Measurements from ENCODE around the gene ZYG11A. TPM values are rescaled to one million over a fixed set of nuclear protein-coding genes. Genes with fewer than 3 reads are reported as not detected.

The ZYG11A gene
- total RNA-seq, 1 experiment from 2014 or later, result 7.3 TPM

DNA sequence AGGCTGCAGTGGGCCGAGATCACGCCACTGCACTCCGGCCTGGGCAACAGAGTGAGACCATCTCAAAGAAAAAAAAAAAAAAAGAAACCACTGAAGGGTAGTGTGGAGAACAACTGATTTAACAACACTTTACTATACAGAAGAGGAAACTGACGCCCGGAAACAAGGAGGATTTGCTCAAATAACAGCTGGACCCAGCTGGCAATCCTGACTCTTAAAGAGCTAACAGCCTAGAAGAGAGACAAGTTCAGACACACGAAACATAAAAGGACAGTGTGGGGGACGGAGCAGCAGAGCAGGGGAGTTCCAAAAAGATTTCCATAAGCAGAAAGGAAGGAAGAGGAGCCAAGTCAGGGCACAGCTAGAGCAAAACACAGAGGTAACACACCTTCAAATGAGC, 74.6 kb downstream of the ZYG11A start (continued):
- TF ChIP-seq, protein P1, sequence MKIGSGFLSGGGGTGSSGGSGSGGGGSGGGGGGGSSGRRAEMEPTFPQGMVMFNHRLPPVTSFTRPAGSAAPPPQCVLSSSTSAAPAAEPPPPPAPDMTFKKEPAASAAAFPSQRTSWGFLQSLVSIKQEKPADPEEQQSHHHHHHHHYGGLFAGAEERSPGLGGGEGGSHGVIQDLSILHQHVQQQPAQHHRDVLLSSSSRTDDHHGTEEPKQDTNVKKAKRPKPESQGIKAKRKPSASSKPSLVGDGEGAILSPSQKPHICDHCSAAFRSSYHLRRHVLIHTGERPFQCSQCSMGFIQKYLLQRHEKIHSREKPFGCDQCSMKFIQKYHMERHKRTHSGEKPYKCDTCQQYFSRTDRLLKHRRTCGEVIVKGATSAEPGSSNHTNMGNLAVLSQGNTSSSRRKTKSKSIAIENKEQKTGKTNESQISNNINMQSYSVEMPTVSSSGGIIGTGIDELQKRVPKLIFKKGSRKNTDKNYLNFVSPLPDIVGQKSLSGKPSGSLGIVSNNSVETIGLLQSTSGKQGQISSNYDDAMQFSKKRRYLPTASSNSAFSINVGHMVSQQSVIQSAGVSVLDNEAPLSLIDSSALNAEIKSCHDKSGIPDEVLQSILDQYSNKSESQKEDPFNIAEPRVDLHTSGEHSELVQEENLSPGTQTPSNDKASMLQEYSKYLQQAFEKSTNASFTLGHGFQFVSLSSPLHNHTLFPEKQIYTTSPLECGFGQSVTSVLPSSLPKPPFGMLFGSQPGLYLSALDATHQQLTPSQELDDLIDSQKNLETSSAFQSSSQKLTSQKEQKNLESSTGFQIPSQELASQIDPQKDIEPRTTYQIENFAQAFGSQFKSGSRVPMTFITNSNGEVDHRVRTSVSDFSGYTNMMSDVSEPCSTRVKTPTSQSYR (CRISPR knock-in tag; IDR thresholded peaks at IDR 0.05), result no peak
- TF ChIP-seq NFE2L1 (CRISPR knock-in tag; IDR thresholded peaks at IDR 0.05), result no peak
- no peak for TF ChIP-seq ZNF416 (CRISPR knock-in tag; IDR thresholded peaks at IDR 0.05)
- TF ChIP-seq CBFB (CRISPR knock-in tag; IDR thresholded peaks at IDR 0.05; ENCODE audit: low read depth), result no peak
- TF ChIP-seq, protein P2, sequence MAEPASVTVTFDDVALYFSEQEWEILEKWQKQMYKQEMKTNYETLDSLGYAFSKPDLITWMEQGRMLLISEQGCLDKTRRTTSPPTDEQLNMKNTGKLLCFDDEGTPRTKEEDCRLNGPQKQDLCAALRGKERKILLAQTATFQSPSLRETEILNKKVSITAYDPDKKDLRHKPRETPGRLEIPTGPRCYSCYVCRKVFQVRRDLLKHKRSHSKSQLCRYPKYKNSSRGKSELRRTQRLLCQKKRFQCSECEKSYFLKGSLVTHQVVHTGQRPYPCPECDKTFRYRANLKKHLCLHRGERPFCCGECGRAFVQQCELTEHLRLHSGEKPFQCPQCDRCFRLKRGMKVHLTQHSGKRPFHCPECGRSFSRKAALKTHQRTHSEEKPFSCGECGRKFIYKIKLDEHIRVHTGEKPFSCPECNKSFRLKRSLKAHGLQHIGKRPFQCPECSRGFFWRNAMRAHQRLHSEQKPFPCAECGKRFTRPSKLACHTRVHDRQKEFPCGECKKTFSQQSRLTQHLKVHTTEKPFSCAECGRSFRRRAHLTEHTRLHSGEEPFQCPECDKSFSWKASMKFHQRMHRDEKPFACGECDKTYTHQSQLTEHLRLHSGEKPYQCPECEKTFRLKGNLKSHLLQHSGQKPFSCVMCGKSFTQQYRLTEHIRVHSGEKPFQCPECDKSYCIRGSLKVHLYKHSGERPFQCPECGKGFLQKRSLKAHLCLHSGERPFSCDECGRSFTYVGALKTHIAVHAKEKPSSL (CRISPR knock-in tag; conservative IDR thresholded peaks at IDR 0.05), result no peak
- no peak for TF ChIP-seq ZNF671 (CRISPR knock-in tag; IDR thresholded peaks at IDR 0.05)
- no peak for TF ChIP-seq ZNF263 (CRISPR knock-in tag; IDR thresholded peaks at IDR 0.05; ENCODE audit: low read depth)
- TF ChIP-seq FOXJ3 (CRISPR knock-in tag; IDR thresholded peaks at IDR 0.05; ENCODE audit: borderline replicate concordance), result no peak
- TF ChIP-seq KAT7 (CRISPR knock-in tag; IDR thresholded peaks at IDR 0.05; ENCODE audit: borderline replicate concordance), result no peak
- TF ChIP-seq, protein P3, sequence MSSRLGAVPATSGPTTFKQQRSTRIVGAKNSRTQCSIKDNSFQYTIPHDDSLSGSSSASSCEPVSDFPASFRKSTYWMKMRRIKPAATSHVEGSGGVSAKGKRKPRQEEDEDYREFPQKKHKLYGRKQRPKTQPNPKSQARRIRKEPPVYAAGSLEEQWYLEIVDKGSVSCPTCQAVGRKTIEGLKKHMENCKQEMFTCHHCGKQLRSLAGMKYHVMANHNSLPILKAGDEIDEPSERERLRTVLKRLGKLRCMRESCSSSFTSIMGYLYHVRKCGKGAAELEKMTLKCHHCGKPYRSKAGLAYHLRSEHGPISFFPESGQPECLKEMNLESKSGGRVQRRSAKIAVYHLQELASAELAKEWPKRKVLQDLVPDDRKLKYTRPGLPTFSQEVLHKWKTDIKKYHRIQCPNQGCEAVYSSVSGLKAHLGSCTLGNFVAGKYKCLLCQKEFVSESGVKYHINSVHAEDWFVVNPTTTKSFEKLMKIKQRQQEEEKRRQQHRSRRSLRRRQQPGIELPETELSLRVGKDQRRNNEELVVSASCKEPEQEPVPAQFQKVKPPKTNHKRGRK (CRISPR knock-in tag; IDR thresholded peaks at IDR 0.05; ENCODE audit: borderline replicate concordance), result no peak
- TF ChIP-seq IRF2 (CRISPR knock-in tag; IDR thresholded peaks at IDR 0.05; ENCODE audit: borderline replicate concordance, low read depth), result no peak
- TF ChIP-seq, protein P4, sequence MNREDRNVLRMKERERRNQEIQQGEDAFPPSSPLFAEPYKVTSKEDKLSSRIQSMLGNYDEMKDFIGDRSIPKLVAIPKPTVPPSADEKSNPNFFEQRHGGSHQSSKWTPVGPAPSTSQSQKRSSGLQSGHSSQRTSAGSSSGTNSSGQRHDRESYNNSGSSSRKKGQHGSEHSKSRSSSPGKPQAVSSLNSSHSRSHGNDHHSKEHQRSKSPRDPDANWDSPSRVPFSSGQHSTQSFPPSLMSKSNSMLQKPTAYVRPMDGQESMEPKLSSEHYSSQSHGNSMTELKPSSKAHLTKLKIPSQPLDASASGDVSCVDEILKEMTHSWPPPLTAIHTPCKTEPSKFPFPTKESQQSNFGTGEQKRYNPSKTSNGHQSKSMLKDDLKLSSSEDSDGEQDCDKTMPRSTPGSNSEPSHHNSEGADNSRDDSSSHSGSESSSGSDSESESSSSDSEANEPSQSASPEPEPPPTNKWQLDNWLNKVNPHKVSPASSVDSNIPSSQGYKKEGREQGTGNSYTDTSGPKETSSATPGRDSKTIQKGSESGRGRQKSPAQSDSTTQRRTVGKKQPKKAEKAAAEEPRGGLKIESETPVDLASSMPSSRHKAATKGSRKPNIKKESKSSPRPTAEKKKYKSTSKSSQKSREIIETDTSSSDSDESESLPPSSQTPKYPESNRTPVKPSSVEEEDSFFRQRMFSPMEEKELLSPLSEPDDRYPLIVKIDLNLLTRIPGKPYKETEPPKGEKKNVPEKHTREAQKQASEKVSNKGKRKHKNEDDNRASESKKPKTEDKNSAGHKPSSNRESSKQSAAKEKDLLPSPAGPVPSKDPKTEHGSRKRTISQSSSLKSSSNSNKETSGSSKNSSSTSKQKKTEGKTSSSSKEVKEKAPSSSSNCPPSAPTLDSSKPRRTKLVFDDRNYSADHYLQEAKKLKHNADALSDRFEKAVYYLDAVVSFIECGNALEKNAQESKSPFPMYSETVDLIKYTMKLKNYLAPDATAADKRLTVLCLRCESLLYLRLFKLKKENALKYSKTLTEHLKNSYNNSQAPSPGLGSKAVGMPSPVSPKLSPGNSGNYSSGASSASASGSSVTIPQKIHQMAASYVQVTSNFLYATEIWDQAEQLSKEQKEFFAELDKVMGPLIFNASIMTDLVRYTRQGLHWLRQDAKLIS (CRISPR knock-in tag; IDR thresholded peaks at IDR 0.05; ENCODE audit: borderline replicate concordance), result no peak
- TF ChIP-seq OVOL2 (CRISPR knock-in tag; IDR thresholded peaks at IDR 0.05; ENCODE audit: borderline replicate concordance), result no peak
- TF ChIP-seq RELA (CRISPR knock-in tag; IDR thresholded peaks at IDR 0.05; ENCODE audit: borderline replicate concordance), result no peak
- TF ChIP-seq MXD4 (CRISPR knock-in tag; IDR thresholded peaks at IDR 0.05; ENCODE audit: borderline replicate concordance), result no peak
- no peak for TF ChIP-seq TP53 (CRISPR knock-in tag; IDR thresholded peaks at IDR 0.05)

DNA sequence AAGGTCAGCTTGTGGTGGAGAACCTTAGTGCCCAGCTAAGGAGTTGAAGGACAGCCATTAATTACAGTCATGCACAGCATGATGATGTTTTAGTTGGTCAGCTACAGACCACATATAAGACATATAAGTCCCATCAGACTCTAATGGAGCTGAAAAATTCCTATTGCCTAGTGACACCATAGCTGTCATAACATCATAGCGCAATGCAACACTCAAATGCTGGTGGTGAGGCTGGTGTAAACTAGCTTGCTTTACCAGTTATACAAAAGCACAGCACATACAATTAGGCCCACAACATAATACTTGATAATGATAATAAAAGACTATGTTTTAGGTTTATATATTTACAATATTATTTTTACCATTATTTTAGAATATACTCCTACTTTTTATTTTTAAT, 75.0 kb downstream of the ZYG11A start:
- peaks cover 32% of the 10 kb centered on the region for H3K27me3 Mint-ChIP-seq (ENCODE audit: low read depth)
- ChIA-PET CTCF (interaction anchor here (1.6 to 1.9 kb wide), 2 partner anchors 13 to 231 kb away, joined by 3 to 6 read pairs; no protein-coding TSS in a partner anchor), POLR2A (interaction anchor here (0.7 kb wide), 1 partner anchor 66 kb away, joined by 4 read pairs; no protein-coding TSS in a partner anchor)
- 0 out of 2 replicates have a peak, but pooled peaks cover 2% of the 10 kb centered on the region for H3K4me1 Mint-ChIP-seq
- DNase-seq (ENCODE audit: low spot score), result no peak
- H3K27ac Mint-ChIP-seq, result no peak overlapping the region
- ATAC-seq, result no peak
- no peak overlapping the region for H3K4me3 Mint-ChIP-seq
- H3K36me3 Mint-ChIP-seq, result peaks cover 5% of the 10 kb centered on the region; the same call in 1 of the 2 replicates
- H3K9me3 Mint-ChIP-seq, result peaks cover 10% of the 10 kb centered on the region
- TF ChIP-seq TEAD1 (CRISPR knock-in tag; IDR thresholded peaks at IDR 0.05) (no peak), TEAD4 (CRISPR knock-in tag; IDR thresholded peaks at IDR 0.05) (no peak), CREM (CRISPR knock-in tag; IDR thresholded peaks at IDR 0.05) (no peak), NR3C1 (CRISPR knock-in tag; conservative IDR thresholded peaks at IDR 0.05; ENCODE audit: low read depth) (no peak), ZNF396 (CRISPR knock-in tag; IDR thresholded peaks at IDR 0.05; ENCODE audit: borderline replicate concordance) (no peak)
- TF ChIP-seq, protein P5, sequence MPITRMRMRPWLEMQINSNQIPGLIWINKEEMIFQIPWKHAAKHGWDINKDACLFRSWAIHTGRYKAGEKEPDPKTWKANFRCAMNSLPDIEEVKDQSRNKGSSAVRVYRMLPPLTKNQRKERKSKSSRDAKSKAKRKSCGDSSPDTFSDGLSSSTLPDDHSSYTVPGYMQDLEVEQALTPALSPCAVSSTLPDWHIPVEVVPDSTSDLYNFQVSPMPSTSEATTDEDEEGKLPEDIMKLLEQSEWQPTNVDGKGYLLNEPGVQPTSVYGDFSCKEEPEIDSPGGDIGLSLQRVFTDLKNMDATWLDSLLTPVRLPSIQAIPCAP (CRISPR knock-in tag; IDR thresholded peaks at IDR 0.05), result no peak
- TF ChIP-seq, protein P6, sequence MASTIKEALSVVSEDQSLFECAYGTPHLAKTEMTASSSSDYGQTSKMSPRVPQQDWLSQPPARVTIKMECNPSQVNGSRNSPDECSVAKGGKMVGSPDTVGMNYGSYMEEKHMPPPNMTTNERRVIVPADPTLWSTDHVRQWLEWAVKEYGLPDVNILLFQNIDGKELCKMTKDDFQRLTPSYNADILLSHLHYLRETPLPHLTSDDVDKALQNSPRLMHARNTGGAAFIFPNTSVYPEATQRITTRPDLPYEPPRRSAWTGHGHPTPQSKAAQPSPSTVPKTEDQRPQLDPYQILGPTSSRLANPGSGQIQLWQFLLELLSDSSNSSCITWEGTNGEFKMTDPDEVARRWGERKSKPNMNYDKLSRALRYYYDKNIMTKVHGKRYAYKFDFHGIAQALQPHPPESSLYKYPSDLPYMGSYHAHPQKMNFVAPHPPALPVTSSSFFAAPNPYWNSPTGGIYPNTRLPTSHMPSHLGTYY (CRISPR knock-in tag; IDR thresholded peaks at IDR 0.05), result no peak

Data from WTC11 (cell line).